22Rv1 (cell line): Measurements from ENCODE around the gene SPC25.
"Not testable (repeated sequence)": the region's sequence is repeated elsewhere in the genome, so short reads cannot be mapped to it uniquely, and the experiment has no call there.

Experiments used
- H3K27ac ChIP-seq: fragments of 450-650 bp; 2 replicates; pipeline ENCODE4 v1.5.1; 2017
- ZFX ChIP-seq: fragments of 450-650 bp; IDR thresholded peaks from 2 replicates; pipeline ENCODE4 v1.6.1; 2017; ENCODE audit warnings: antibody characterized with exemption, borderline replicate concordance
- TF ChIP-seq, protein P1 (sequence below): fragments of 450-650 bp; IDR thresholded peaks from 2 replicates; pipeline ENCODE4 v1.5.1; 2017; ENCODE audit warnings: mild to moderate bottlenecking

SPC25 gene

DNA sequence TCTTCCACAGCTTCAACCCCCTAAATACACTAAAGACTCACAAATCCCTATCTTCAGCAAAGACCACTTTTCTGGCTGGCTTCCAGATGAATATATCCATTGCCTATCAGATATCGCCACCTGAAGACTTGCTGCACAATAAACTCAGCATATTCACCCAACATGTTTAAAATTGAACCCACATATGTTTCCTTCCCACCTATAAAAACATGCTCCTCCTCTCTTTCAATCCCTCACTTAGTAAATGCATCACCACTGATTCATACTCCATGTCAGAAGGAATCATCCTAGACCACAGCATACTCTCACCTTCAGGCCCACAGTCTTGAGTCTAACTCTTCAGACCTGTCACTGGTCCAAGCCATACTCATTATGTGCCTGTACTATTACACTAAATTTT, 5.3 kb downstream of the SPC25 start:
- TF ChIP-seq, protein P1, sequence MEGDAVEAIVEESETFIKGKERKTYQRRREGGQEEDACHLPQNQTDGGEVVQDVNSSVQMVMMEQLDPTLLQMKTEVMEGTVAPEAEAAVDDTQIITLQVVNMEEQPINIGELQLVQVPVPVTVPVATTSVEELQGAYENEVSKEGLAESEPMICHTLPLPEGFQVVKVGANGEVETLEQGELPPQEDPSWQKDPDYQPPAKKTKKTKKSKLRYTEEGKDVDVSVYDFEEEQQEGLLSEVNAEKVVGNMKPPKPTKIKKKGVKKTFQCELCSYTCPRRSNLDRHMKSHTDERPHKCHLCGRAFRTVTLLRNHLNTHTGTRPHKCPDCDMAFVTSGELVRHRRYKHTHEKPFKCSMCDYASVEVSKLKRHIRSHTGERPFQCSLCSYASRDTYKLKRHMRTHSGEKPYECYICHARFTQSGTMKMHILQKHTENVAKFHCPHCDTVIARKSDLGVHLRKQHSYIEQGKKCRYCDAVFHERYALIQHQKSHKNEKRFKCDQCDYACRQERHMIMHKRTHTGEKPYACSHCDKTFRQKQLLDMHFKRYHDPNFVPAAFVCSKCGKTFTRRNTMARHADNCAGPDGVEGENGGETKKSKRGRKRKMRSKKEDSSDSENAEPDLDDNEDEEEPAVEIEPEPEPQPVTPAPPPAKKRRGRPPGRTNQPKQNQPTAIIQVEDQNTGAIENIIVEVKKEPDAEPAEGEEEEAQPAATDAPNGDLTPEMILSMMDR: no peak
- TF ChIP-seq ZFX: no peak
- no peak overlapping the region for H3K27ac ChIP-seq

DNA sequence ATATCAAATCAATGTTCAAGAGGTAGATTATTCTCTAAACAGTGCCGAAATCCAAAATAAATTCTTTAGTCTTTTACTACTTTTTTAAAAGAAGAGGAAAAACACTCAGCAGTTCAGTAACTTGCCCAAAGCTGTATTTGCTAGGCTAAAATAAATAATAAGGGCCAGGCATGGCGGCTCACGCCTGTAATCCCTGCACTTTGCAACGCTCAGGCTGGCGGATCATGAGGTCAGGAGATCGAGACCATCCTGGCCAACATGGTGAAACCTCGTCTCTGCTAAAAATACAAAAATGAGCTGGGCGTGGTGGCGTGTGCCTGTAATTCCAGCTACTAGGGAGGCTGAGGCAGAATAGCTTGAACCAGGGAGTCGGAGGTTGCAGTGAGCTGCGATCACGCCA, 8.1 kb downstream of the SPC25 start:
- H3K27ac ChIP-seq: not testable (repeated sequence)

DNA sequence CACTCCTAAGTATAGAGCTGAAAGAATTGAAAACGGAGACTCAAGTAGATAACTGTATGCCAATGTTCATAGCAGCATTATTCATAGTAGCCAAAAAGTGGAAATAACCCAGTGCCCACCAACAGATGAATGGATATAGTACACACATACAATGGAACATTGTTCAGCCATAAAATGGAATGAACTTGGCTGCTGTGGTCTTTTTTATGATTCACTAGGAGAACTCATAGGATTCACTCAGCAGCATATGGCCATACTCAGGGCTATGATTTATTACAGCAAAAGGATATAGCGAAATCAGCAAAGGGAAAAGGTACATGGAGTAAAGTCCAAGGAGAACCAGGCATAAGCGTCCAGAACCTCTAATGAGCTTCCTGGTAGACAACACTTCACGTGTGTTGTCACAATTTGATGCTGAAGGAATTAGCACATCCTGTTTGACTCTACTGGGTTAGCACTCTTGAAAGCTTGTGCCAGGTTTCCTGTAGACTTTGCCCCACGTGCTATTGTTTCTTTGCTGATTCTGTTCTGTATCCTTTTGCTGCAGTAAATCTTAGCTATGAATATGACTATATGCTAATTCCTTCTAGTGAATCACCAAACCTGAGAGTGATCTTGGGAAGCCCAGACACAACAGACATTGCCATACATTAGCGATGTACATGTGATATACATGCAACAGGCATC, 15.7 kb downstream of the SPC25 start:
- TF ChIP-seq, protein P1: no peak
- TF ChIP-seq ZFX: no peak
- no peak overlapping the region for H3K27ac ChIP-seq

DNA sequence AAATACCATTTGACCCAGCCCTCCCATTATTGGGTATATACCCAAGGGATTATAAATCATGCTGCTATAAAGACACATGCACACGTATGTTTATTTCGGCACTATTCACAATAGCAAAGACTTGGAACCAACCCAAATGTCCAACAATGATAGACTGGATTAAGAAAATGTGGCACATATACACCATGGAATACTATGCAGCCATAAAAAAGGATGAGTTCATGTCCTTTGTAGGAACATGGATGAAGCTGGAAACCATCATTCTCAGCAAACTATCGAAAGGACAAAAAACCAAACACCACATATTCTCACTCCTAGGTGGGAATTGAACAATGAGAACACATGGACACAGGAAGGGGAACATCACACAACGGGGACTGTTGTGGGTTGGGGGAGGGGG, 19.4 kb downstream of the SPC25 start:
- not testable (repeated sequence) for H3K27ac ChIP-seq

DNA sequence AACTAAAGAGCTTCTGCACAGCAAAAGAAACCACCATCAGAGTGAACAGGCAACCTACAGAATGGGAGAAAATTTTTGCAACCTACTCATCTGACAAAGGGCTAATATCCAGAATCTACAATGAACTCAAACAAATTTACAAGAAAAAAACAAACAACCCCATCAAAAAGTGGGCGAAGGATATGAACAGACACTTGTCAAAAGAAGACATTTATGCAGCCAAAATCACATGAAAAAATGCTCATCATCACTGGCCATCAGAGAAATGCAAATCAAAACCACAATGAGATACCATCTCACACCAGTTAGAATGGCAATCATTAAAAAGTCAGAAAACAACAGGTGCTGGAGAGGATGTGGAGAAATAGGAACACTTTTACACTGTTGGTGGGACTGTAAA, 19.9 kb downstream of the SPC25 start:
- H3K27ac ChIP-seq: not testable (repeated sequence)

DNA sequence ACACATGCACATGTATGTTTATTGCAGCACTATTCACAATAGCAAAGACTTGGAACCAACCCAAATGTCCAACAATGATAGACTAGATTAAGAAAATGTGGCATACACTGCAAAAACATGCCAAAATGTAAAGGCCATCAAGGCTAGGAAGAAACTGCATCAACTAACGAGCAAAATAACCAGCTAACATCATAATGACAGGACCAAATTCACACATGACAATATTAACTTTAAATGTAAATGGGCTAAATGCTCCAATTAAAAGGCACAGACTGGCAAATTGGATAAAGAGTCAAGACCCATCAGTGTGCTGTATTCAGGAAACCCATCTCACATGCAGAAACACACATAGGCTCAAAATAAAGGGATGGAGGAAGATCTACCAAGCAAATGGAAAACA, 23.1 kb downstream of the SPC25 start:
- not testable (repeated sequence) for H3K27ac ChIP-seq

DNA sequence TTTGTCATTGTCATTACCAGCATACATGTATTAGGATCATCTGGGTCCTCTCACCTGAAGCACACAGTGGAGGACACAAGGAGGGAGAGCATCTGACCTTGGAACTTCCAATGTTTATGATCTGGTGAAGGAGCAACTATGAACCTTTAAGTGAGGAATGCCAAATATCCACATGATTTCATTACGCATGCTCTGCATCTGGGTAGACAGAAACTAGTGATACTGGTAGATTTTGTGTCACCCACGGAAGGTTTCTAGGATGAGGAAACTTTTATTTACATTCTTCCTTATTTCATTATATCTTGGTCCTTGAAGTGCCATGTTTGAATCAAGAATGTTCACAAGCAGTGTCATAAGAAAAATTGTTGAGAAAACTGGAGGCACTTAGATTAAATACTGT, 32.1 kb downstream of the SPC25 start:
- TF ChIP-seq, protein P1: no peak
- TF ChIP-seq ZFX: no peak
- H3K27ac ChIP-seq: no peak overlapping the region

DNA sequence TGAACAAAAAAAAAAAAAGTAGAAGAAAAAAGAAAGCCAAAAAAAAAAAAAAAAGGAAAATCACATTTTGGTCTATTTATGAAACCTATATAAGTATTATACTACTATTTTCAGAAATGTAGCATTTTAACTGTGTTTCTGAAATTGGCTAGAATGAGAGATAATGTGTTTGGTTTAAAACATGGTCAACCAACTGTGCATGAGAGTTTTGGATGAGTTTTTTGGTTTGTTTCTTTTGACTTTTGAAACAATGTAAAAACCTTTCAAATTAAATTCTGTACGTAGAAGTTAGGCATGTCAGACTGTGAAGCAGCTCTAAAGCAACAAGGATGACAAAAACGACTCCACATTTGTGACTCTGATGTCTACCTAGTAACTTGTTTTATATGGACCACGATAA, 34.6 kb downstream of the SPC25 start:
- no peak for TF ChIP-seq ZFX
- TF ChIP-seq, protein P1: no peak

DNA sequence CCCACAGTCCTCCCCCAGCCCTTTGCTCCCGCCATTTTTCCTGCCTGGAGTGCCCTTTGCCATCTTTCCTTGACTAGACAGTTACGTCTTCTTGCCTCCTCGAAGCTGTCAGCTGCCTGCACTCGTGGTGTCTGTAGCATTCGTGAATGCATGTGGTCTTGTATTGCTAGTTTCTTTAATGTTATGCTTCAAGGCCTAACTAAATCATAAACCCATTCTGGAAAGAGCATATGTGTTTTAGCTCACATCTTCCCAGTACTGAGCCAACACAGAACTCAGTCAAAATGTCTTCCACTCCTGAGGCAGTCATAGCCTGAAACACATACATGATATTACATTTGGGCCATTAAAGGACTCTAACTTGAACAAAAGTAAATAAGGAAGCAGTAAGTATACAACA, 35.6 kb downstream of the SPC25 start:
- TF ChIP-seq ZFX: no peak
- TF ChIP-seq, protein P1: no peak
- no peak overlapping the region for H3K27ac ChIP-seq

More for the DNA sequence above, 34.6 kb downstream of the SPC25 start:
- no peak overlapping the region for H3K27ac ChIP-seq

DNA sequence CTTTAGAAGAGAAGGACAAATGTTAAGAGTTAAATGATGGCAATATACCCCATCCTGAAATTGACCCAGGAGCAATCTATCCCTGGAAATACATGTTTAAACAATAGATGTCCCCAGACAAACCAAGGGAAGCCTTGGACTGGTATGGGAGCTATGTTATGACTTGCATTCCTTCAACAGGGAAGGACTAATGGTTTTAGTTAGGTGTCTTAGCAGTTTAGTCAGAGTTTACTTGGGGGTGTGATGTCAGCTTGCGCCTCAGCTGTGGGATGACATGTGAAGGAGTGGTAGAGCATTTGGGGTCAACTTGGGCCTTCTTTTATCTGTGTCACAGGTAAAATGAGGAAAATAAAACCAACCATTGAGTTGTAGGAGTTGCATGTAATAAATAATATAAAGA, 36.8 kb downstream of the SPC25 start:
- no peak overlapping the region for H3K27ac ChIP-seq
- TF ChIP-seq ZFX: no peak
- TF ChIP-seq, protein P1: no peak
